Epithelial cell of proximal tubule (primary cell): ENCODE results near the gene DAGLA. TPM values are rescaled to one million over a fixed set of nuclear protein-coding genes. Genes with fewer than 3 reads are reported as not detected.

Experiments
- DNase-seq: peaks from one replicate; pipeline ENCODE4 v3.0.0-alpha.2; 2011; ENCODE audit warnings: low read depth
- H3K4me3 ChIP-seq: 2 replicates; pipeline ENCODE4 v1.5.1; 2011; ENCODE audit warnings: low read depth, mild to moderate bottlenecking, low read length
- total RNA-seq: library from RNA; depleted of rRNA; stranded (reverse); fragments of >200 nt; gene quantifications from 2 replicates; pipeline ENCODE4 v1.2.3, GENCODE V29; 2015
- TF ChIP-seq, protein P1 (sequence below): conservative IDR thresholded peaks from 2 replicates; pipeline ENCODE4 v1.5.1; 2012; ENCODE audit warnings: low read depth, mild to moderate bottlenecking, low read length

Gene DAGLA
- total RNA-seq, 1 donor from 2014 or later: 4.5 TPM

DNA sequence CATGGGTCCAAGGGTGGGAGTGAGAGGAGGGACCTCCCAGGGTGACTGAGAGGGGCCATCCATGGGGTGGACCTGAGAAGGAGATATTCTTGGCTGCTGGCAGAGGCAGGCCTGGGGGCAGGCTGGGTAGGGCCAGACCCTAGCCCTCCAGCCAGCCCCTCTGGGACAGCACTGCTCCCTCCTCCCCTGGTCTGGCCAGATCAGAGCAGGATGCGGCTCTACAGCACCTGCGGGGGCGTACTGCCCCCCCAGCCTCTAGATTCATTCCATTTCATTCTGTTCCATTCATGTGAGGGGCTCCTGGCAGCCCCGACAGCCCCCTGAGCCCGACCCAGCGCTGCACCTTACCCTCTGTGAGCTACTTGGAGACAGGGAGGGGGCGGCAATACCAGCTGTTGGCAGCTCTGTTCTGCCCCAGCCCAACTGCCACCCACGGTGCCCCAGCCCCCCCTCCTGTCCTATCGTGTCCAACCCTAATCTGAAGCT lies 37.9 kb downstream of the DAGLA start:
- DNase-seq: no peak
- no peak overlapping the region for H3K4me3 ChIP-seq
- TF ChIP-seq, protein P1, sequence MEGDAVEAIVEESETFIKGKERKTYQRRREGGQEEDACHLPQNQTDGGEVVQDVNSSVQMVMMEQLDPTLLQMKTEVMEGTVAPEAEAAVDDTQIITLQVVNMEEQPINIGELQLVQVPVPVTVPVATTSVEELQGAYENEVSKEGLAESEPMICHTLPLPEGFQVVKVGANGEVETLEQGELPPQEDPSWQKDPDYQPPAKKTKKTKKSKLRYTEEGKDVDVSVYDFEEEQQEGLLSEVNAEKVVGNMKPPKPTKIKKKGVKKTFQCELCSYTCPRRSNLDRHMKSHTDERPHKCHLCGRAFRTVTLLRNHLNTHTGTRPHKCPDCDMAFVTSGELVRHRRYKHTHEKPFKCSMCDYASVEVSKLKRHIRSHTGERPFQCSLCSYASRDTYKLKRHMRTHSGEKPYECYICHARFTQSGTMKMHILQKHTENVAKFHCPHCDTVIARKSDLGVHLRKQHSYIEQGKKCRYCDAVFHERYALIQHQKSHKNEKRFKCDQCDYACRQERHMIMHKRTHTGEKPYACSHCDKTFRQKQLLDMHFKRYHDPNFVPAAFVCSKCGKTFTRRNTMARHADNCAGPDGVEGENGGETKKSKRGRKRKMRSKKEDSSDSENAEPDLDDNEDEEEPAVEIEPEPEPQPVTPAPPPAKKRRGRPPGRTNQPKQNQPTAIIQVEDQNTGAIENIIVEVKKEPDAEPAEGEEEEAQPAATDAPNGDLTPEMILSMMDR: no peak

DNA sequence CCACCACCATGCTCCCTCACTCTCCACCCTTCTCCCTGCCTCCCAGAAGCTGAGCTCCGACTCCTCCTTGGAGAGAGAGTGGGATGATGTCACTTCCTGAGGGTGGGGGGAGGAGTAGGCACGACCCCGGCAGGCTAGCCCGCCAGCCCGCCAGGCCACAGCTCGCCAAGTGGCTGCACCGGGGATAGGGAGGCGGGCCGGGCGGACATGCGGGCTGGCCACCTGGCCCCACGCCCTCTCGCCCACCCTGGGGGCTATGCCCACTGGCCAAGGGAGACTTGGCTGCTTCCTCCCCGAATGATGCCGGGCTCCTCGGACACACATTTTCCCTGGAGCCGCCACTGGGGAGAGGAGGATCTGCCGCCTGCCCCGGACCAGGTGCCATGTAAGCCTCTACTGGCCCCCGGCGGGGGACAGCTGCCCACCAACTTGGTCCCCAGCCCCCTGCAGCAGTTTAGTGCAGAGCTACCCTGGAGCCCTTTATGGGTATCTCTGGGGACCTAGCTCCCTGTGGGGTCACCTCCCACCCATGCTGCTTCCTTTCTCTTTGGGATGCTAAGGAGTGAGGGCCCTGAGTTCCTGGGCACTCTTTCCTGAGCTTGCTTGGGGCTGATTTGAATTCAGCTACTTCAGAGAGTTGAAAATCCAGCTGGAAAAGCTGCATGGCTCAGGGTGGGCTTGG lies 38.6 kb downstream of the DAGLA start:
- no peak overlapping the region for H3K4me3 ChIP-seq
- DNase-seq: no peak
- TF ChIP-seq, protein P1: no peak

DNA sequence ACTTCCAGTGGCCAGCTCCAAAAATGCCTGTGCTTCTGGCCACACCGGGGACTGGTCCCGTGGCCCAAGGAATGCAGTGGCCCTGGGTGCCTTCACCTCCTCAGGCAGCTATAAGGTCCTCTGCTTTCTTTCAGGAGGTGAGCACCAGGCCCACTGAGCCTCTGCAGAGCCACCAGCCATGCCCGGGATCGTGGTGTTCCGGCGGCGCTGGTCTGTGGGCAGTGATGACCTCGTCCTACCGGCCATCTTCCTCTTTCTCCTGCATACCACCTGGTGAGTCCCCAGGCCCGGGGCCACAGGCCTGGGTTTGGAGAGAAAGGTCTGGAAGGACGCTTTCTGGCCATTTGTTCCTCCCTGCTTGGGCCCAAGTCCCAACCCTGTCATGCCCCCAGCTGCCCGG lies 39.8 kb downstream of the DAGLA start:
- no peak overlapping the region for H3K4me3 ChIP-seq
- TF ChIP-seq, protein P1: no peak
- no peak for DNase-seq

DNA sequence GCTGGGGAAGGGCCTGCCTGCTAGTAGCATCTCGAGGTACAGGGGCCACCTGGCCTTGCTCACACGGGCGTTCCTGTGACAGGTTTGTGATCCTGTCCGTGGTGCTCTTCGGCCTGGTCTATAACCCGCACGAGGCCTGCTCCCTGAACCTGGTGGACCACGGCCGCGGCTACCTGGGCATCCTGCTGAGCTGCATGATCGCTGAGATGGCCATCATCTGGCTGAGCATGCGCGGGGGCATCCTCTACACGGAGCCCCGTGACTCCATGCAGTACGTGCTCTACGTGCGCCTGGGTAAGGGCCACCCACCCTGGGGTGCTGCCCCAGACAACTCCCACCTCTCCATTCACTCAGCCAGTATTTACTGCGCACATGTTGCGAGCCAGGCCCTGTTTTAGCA lies 40.4 kb downstream of the DAGLA start:
- H3K4me3 ChIP-seq: no peak overlapping the region
- TF ChIP-seq, protein P1: no peak

DNA sequence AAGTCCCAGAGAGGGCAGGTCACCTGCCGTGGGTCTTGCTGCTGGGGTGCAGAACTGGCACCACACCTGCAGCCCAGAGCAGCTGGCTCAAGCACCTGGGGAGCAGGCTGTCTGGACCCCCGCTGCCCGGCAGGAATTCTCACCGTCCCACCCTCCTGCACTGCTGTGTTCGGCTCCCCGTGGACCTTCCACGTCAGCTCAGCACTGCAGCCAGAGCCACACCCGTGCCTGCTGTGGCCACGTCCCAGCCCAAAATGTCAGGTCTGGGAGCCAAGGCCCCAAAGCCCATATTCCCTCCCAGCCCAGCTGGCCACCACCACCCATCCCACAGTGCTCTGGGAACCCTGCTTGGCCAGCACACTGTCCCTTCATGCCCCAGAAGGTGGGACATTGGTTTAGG lies 44.2 kb downstream of the DAGLA start:
- TF ChIP-seq, protein P1: no peak

More for the DNA sequence above, 40.4 kb downstream of the DAGLA start:
- DNase-seq: no peak

DNA sequence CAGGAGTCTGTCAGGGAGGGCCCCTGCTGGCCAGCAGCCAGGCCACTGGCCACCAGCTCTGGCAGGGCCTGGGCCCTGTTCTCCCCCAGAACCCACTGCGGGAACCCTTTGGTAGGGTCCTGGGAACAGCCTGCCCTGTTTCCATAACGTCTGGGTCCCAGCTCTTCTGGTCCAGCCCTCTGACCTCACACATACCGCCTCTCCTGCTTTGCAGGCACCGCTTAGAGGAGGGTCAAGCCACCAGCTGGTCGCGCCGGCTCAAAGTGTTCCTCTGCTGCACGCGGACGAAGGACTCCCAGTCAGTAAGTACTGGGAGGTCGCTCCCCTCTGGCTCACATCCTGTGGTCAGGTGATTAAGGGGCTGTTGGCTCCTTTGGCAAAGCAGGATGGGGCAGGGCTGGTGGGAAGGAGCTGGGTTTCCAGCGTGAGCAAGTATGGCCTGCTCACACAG lies 45.6 kb downstream of the DAGLA start:
- DNase-seq: no peak
- TF ChIP-seq, protein P1: no peak

More for the DNA sequence above, 44.2 kb downstream of the DAGLA start:
- no peak for DNase-seq
- no peak overlapping the region for H3K4me3 ChIP-seq

DNA sequence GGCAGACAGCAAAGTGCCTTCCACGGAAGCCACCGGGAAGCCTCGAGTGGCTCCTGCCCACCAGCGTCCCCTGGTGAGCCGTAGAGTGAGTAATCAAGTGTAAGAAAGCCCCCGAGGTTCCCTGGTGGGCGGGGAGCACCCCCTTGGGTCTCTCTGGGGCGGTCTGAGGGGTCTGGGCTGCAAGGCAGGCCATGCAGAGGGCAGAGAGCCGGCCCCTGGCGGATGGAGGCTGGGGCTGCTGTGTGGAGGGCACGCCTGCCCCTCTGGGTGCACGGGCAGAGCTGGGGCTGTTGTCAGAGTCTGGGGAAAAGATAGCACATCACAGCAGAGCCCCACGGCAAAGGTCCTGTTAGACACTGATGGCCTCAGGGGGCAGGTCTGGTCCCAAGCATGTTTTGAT lies 46.6 kb downstream of the DAGLA start:
- TF ChIP-seq, protein P1: no peak
- no peak overlapping the region for H3K4me3 ChIP-seq
- no peak for DNase-seq

More for the DNA sequence above, 45.6 kb downstream of the DAGLA start:
- H3K4me3 ChIP-seq: no peak overlapping the region
